Smooth muscle cell of trachea (primary cell): ENCODE data around the gene ABLIM1. TPM values are rescaled to one million over a fixed set of nuclear protein-coding genes. Genes with fewer than 3 reads are reported as not detected.

Experiments
- total RNA-seq: library from RNA; depleted of rRNA; stranded (reverse); fragments of >200 nt; gene quantifications from 2 replicates; pipeline ENCODE4 v1.2.1, GENCODE V29; 2014

The ABLIM1 gene
- 3.3 and 4.6 TPM in 2 replicates for total RNA-seq

DNA sequence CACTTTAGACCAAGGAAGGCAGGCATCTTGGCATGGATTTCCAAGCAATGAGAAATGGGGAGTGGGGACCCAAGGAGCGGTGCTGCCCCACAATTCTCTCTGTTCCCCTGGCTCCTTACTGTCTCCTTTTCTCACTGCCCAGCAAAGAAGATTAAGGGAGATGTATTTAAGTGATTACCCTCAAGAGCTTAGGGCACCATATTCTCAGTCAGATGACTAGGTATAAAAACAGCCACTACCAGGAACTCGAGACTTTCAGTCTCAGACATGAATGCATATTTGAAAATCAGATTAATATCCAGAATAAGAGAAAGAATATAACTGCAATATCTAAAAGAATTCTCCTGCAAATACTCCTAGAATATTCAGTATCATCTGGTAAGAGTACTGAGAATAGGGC lies at the start of gene ABLIM1:
Gene ABLIM1 (minus strand): TSS at position 101 of the 400 bp plus-strand sequence. CDS start 75 bp downstream, at position 26.

DNA sequence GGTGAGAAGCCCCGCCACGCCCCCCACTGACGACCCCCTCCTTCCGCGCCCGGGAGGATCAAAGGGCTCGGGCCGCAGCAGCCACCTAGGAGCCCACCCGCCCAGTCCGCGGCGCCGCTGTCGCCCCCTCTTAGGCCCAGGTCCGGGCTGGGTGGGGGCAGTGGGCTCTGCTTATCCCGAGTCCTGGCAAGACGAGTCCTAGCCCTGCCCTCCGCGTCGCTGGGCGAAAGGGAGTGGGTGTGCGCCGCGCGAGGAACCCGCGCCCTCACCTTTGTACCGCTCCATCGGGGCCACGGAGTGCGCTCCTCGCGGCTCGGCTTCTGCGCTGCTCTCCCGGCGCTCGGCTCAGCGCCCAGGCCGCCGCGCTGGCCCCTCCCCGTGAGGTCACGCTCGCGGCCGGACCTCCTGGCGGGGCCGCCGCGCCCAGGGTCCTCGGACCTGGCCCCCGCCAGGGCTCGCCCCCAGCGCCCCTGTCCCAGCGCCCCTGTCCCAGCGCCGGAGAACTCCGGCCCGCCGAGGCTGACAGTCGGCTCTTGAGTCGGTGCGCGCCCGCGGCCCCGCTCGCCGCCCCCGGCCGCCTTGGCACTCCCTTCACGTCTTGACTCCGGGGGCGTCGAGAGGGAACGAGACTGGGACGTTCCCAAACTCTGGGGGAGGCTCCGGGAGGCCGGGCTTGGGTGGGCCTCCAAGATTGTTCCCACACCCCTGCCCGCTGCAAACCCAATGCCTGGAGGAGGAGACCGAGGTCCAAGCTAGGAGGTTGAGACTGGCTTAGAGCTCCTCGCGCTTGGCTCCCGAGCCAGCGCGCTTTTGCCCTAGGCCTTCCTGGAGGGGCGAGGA lies 253.7 kb downstream of the ABLIM1 start, which contains the start of gene AFAP1L2:
Gene AFAP1L2 (minus strand): TSS at position 332 of the 840 bp plus-strand sequence. CDS start 47 bp downstream, at position 285.

Other genes with a start within 250 kb of the ABLIM1 start
- 26.5 and 27.5 TPM in 2 replicates for gene FHIP2A, start 163.5 kb upstream of the ABLIM1 start, total RNA-seq